K562 (cell line): ENCODE results near the gene MKNK1. TPM values are rescaled to one million over a fixed set of nuclear protein-coding genes. Genes with fewer than 3 reads are reported as not detected.

ENCODE experiments used
- ATAC-seq: fragments of 200-7000 bp; cut with Tn5 transposase; 3 replicates; pipeline ENCODE4 v1.9.1; 2020; ENCODE audit warnings: moderate library complexity
- BruUV-seq: library from RNA; stranded (reverse); fragments of 400-500 nt; replicated peaks from 2 replicates; lab custom pipeline; 2021; lab: Mats Ljungman, UMichigan
- CTCF ChIA-PET: fragments of 300-600 bp; formaldehyde crosslinking; extraction: SDS; loops from one replicate; lab custom pipeline; 2021; ENCODE audit warnings: low intra/inter-chr PET ratio; lab: Yijun Ruan, JAX
- POLR2A ChIA-PET: fragments of 300-600, 350-650 bp; sonication (Branson Sonifier 250); formaldehyde crosslinking; extraction: SDS; loops from one replicate; lab custom pipeline; 2021; ENCODE audit warnings: antibody characterized with exemption, inconsistent platforms; lab: Yijun Ruan, JAX
- DNase-seq, 4 experiments: peaks; one replicate each; pipeline versions ENCODE4 v3.0.0 to v3.0.0-alpha.2; 2011 to 2018; ENCODE audit warnings: low spot score in 3 of 4, mixed read lengths in 3 of 4; ENCODE audit errors: extremely low read depth in 1 of 4
- FAIRE-seq: peaks from 2 replicates; lab custom pipeline; 2011; peaks lifted over from hg19 to GRCh38; lab: Jason Lieb, UNC
- H2AFZ ChIP-seq: 2 replicates; pipeline ENCODE4 v1.6.0; 2011; ENCODE audit warnings: low read depth, low read length, control low read depth, inconsistent platforms
- H3K27ac ChIP-seq: fragments of 200-600 bp; 3 replicates; pipeline ENCODE4 v1.8.0; 2011; ENCODE audit warnings: low read depth, mild to moderate bottlenecking, control low read depth, inconsistent platforms, low read length, moderate library complexity, mixed read lengths; ENCODE audit errors: extremely low read depth
- H3K27me3 ChIP-seq, 2 experiments: fragments of 300-600 bp in 1 of 2; 2 replicates in 1 of 2; 3 replicates in 1 of 2; pipeline versions ENCODE4 v1.6.0 to v1.8.0; 2011; ENCODE audit warnings: inconsistent platforms in 2 of 2, low read length in 2 of 2, mild to moderate bottlenecking in 1 of 2, mixed read lengths in 1 of 2, moderate library complexity in 1 of 2; ENCODE audit not compliant: control insufficient read depth in 2 of 2, insufficient read depth in 2 of 2
- H3K36me3 ChIP-seq: fragments of 300-600 bp; 3 replicates; pipeline ENCODE4 v1.8.0; 2011; ENCODE audit warnings: mild to moderate bottlenecking, low read length, inconsistent platforms; ENCODE audit not compliant: control insufficient read depth, insufficient read depth
- H3K4me1 ChIP-seq, 2 experiments: fragments of 200-600 bp in 1 of 2; replicated peaks in 1 of 2; 2 replicates in 1 of 2; 3 replicates in 1 of 2; pipeline versions ENCODE4 v1.5.1 to v1.8.0; 2011; ENCODE audit warnings: inconsistent platforms in 2 of 2, low read length in 2 of 2, mild to moderate bottlenecking in 1 of 2, mixed read lengths in 1 of 2, moderate library complexity in 1 of 2; ENCODE audit not compliant: control insufficient read depth in 2 of 2, insufficient read depth in 2 of 2
- H3K4me2 ChIP-seq: 2 replicates; pipeline ENCODE4 v1.6.1; 2011; ENCODE audit warnings: low read length, control low read depth, inconsistent platforms, mixed read lengths; ENCODE audit not compliant: insufficient read depth
- H3K4me3 ChIP-seq: fragments of 200-600 bp; sonication (generic), shearing (Covaris generic); 2 replicates; pipeline ENCODE4 v1.5.1; 2016; ENCODE audit warnings: control low read depth, inconsistent platforms
- H3K79me2 ChIP-seq: fragments of 200-600 bp; 3 replicates; pipeline ENCODE4 v1.8.0; 2011; ENCODE audit warnings: low read length, inconsistent platforms; ENCODE audit not compliant: control insufficient read depth, insufficient read depth
- H3K9ac ChIP-seq, 2 experiments: 2 replicates each; pipeline versions ENCODE4 v1.6.0 to v1.6.1; 2011; ENCODE audit warnings: low read depth in 2 of 2, low read length in 2 of 2, control low read depth in 1 of 2, inconsistent platforms in 1 of 2, mild to moderate bottlenecking in 1 of 2, mixed read lengths in 1 of 2; ENCODE audit not compliant: insufficient read depth in 1 of 2
- H3K9me1 ChIP-seq: one replicate; pipeline ENCODE4 v1.6.0; 2011; ENCODE audit warnings: inconsistent platforms, mild to moderate bottlenecking, low read length, moderate library complexity; ENCODE audit not compliant: control insufficient read depth, insufficient read depth
- H3K9me3 ChIP-seq: replicated peaks from 2 replicates; pipeline ENCODE4 v1.5.1; 2011; ENCODE audit warnings: low read depth, low read length, inconsistent platforms; ENCODE audit not compliant: control insufficient read depth, insufficient read depth
- H4K20me1 ChIP-seq: replicated peaks from 2 replicates; pipeline ENCODE4 v1.6.1; 2011; ENCODE audit warnings: low read length, inconsistent platforms, mixed read lengths; ENCODE audit not compliant: control insufficient read depth, insufficient read depth
- AFF1 ChIP-seq, 2 experiments: fragments of 450-650 bp; IDR thresholded peaks; 2 replicates each; pipeline ENCODE4 v1.6.1; 2018; ENCODE audit warnings: mild to moderate bottlenecking in 2 of 2, low read depth in 1 of 2; ENCODE audit not compliant: partially characterized antibody in 2 of 2
- CBFA2T3 ChIP-seq: fragments of 450-650 bp; IDR thresholded peaks from 2 replicates; pipeline ENCODE4 v1.6.1; 2017
- GTF2E2 ChIP-seq: fragments of 200-800 bp; sonication (Bioruptor generic); IDR thresholded peaks from 2 replicates; pipeline ENCODE4 v1.6.1; 2016; ENCODE audit warnings: missing genetic modification characterization, missing compliant biosample characterization
- HMBOX1 ChIP-seq: sonication (generic); IDR thresholded peaks from 2 replicates; pipeline ENCODE4 v1.6.1; 2016
- MAFK ChIP-seq: IDR thresholded peaks from 2 replicates; pipeline ENCODE4 v1.6.1; 2011; ENCODE audit warnings: low read length, improper control_type of control experiment
- RAD21 ChIP-seq, 2 experiments: fragments of 250-450 bp in 1 of 2; fragments of 450-650 bp in 1 of 2; sonication (Bioruptor Pico) in 1 of 2; formaldehyde crosslinking in 1 of 2; IDR thresholded peaks in 1 of 2; conservative IDR thresholded peaks in 1 of 2; 2 replicates each; pipeline versions ENCODE4 v1.4.0 to v1.8.0; 2020 to 2022; ENCODE audit warnings: mild to moderate bottlenecking in 2 of 2, moderate library complexity in 1 of 2
- TCF3 ChIP-seq: sonication (generic); formaldehyde crosslinking; IDR thresholded peaks from 2 replicates; pipeline ENCODE4 v1.4.0; 2020; ENCODE audit warnings: mild to moderate bottlenecking, missing genetic modification reagents
- ZBTB17 ChIP-seq: fragments of 450-650 bp; formaldehyde crosslinking; IDR thresholded peaks from 2 replicates; pipeline ENCODE4 v1.4.0; 2020; ENCODE audit warnings: mild to moderate bottlenecking
- in situ Hi-C: fragments of 300-500 bp; cut with MboI; formaldehyde crosslinking; loops from 4 replicates; pipeline ENCODE4 v1.15.0; 2018; ENCODE audit warnings: inconsistent platforms, mixed read lengths
- intact Hi-C: fragments of 100-400 bp; cut with micrococcal nuclease; formaldehyde crosslinking; loops from 2 replicates; pipeline ENCODE4 v1.14.2; 2022
- polyA plus RNA-seq, 8 experiments: library from polyadenylated mRNA; depleted of rRNA in 4 of 8; stranded (reverse) in 5 of 8; unstranded in 3 of 8; fragments of >200 nt; fragmentation: Nextera tagmentation in 2 of 8; fragmentation: Illumina TruSeq in 1 of 8; extraction: Ambion mirVana in 2 of 8; extraction: Trizol in 1 of 8; gene quantifications; 2 replicates each; pipeline versions ENCODE4 v1.2.1 to v1.2.3, GENCODE V29; 2011 to 2014; ENCODE audit warnings: inconsistent platforms in 1 of 8, missing spikeins in 1 of 8
- total RNA-seq, 7 experiments: library from RNA; depleted of rRNA in 6 of 7; stranded (reverse); fragments of >200 nt in 6 of 7; fragmentation: Illumina TruSeq in 2 of 7; extraction: Trizol in 2 of 7; gene quantifications; 2 replicates each; pipeline versions ENCODE4 v1.2.1 to v1.2.3, GENCODE V29; 2011 to 2021; ENCODE audit warnings: low replicate concordance in 1 of 7
- TF ChIP-seq, protein P1 (sequence below), 2 experiments: fragments of 200-800 bp in 1 of 2; sonication (Bioruptor generic) in 1 of 2; sonication (generic) in 1 of 2; formaldehyde crosslinking in 1 of 2; IDR thresholded peaks in 1 of 2; conservative IDR thresholded peaks in 1 of 2; 2 replicates each; pipeline versions ENCODE4 v1.5.0 to v1.6.1; 2016 to 2020; ENCODE audit warnings: missing compliant biosample characterization in 1 of 2, missing genetic modification characterization in 1 of 2, missing genetic modification reagents in 1 of 2
- TF ChIP-seq, protein P2 (sequence below): fragments of 250-450 bp; sonication (Bioruptor Pico); IDR thresholded peaks from 2 replicates; pipeline ENCODE4 v1.4.0; 2020; ENCODE audit warnings: mild to moderate bottlenecking, moderate library complexity
- TF ChIP-seq, protein P3 (sequence below): fragments of 250-450 bp; sonication (Bioruptor Pico); IDR thresholded peaks from 2 replicates; pipeline ENCODE4 v1.8.0; 2022; ENCODE audit warnings: moderate library complexity, mild to moderate bottlenecking, inconsistent platforms

MKNK1 gene
- total and polyA plus RNA-seq, 9 of the 15 experiments (the other 6 are each of a cell fraction or from before 2014, with no cell fraction given): 27.7 to 51.3 (median 43.7) TPM

DNA sequence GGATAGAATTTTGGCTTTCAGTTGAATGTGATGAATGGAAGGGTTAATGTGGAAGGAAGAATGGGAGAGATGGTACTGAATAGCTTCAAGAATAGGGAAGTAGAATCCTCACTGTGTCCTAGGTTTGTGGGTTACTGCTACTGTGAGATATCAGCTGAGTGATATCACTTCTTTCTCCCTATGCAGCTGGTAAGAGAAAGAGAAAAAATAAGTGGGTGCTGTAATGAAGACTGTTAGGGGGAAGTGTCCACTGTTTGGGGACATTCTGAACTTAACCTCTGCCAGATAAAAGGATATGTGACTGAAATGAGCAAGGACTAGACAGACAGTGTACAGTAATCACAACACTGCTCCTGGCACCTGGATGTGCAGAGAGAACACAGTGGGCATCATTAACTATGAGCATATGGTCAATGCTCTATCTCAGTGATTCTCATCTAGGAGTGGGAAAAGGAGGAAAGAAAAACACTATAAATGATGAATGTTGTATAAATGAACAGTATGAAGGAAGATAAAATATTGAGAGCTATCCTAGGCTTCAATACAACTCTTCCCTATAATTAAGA, 38.1 kb upstream of the MKNK1 start:
- no peak overlapping the region for H3K9ac ChIP-seq
- H4K20me1 ChIP-seq: no peaks in the 10 kb centered on the region
- peaks cover 0 to 10% of the 10 kb centered on the region in 2 experiments; a peak in 3 of 5 replicates for H3K4me1 ChIP-seq
- POLR2A ChIA-PET: interaction anchor here (0.7 to 1.5 kb wide), 5 partner anchors 10 to 205 kb away, joined by 3 to 4 read pairs (median 3); no protein-coding TSS in a partner anchor
- H3K4me3 ChIP-seq: no peak overlapping the region
- CTCF ChIA-PET: no interaction called here
- ATAC-seq (no peak), DNase-seq (no peak), FAIRE-seq (no peak)
- H2AFZ ChIP-seq: no peak overlapping the region
- no peaks in the 10 kb centered on the region; the same call in 1 of the 3 replicates for H3K36me3 ChIP-seq
- H3K79me2 ChIP-seq: no peaks in the 10 kb centered on the region
- no TSS peak for BruUV-seq
- H3K4me2 ChIP-seq: no peak overlapping the region
- no peaks in the 10 kb centered on the region for H3K9me1 ChIP-seq
- no peaks in the 10 kb centered on the region for H3K9me3 ChIP-seq
- H3K27ac ChIP-seq: no peak overlapping the region
- intact Hi-C loops: no loop called here
- in situ Hi-C loops: no loop called here
- no peaks in the 10 kb centered on the region for H3K27me3 ChIP-seq
- peak; percentile 55; the same call in 1 of the 2 replicates for TF ChIP-seq GTF2E2 (tag)
- TF ChIP-seq AFF1 (IDR thresholded peaks at IDR 0.05; ENCODE audit: low read depth in 1 of 2, partially characterized antibody in 2 of 2): no peak
- 0 out of 2 replicates have a peak, but pooled peaks have one; percentile 24 for TF ChIP-seq ZBTB17 (CRISPR knock-in tag)
- peak; percentile 52 for TF ChIP-seq TCF3
- TF ChIP-seq, protein P1, sequence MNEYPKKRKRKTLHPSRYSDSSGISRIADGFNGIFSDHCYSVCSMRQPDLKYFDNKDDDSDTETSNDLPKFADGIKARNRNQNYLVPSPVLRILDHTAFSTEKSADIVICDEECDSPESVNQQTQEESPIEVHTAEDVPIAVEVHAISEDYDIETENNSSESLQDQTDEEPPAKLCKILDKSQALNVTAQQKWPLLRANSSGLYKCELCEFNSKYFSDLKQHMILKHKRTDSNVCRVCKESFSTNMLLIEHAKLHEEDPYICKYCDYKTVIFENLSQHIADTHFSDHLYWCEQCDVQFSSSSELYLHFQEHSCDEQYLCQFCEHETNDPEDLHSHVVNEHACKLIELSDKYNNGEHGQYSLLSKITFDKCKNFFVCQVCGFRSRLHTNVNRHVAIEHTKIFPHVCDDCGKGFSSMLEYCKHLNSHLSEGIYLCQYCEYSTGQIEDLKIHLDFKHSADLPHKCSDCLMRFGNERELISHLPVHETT (CRISPR knock-in tag; conservative IDR thresholded peaks at IDR 0.05 in 1 of 2, IDR thresholded peaks at IDR 0.05 in 1 of 2): peak in 1 of 2 experiments; percentile 58; a peak in 1 of 4 replicates
- 0 out of 4 replicates have a peak, but pooled peaks of 1 of the 2 experiments have one; percentile 5 for TF ChIP-seq RAD21 (CRISPR knock-in tag; conservative IDR thresholded peaks at IDR 0.05 in 1 of 2, IDR thresholded peaks at IDR 0.05 in 1 of 2)
- TF ChIP-seq, protein P2, sequence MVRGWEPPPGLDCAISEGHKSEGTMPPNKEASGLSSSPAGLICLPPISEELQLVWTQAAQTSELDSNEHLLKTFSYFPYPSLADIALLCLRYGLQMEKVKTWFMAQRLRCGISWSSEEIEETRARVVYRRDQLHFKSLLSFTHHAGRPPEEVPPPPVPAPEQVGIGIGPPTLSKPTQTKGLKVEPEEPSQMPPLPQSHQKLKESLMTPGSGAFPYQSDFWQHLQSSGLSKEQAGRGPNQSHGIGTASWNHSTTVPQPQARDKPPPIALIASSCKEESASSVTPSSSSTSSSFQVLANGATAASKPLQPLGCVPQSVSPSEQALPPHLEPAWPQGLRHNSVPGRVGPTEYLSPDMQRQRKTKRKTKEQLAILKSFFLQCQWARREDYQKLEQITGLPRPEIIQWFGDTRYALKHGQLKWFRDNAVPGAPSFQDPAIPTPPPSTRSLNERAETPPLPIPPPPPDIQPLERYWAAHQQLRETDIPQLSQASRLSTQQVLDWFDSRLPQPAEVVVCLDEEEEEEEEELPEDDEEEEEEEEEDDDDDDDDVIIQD (CRISPR knock-in tag): no peak
- peak; percentile 12; the same call in 1 of the 2 replicates for TF ChIP-seq CBFA2T3
- TF ChIP-seq, protein P3, sequence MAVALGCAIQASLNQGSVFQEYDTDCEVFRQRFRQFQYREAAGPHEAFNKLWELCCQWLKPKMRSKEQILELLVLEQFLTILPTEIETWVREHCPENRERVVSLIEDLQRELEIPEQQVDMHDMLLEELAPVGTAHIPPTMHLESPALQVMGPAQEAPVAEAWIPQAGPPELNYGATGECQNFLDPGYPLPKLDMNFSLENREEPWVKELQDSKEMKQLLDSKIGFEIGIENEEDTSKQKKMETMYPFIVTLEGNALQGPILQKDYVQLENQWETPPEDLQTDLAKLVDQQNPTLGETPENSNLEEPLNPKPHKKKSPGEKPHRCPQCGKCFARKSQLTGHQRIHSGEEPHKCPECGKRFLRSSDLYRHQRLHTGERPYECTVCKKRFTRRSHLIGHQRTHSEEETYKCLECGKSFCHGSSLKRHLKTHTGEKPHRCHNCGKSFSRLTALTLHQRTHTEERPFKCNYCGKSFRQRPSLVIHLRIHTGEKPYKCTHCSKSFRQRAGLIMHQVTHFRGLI (CRISPR knock-in tag): 0 out of 2 replicates have a peak, but pooled peaks have one; percentile 1
- peak; percentile 32; the same call in 1 of the 2 replicates for TF ChIP-seq HMBOX1
- no peak for TF ChIP-seq MAFK
